A673 (cell line): ENCODE results near the gene FOLR3. TPM values are rescaled to one million over a fixed set of nuclear protein-coding genes. Genes with fewer than 3 reads are reported as not detected.

Experiments used
- BruUV-seq: library from RNA; stranded (reverse); fragments of 400-500 nt; replicated peaks from 2 replicates; lab custom pipeline; 2021; lab: Mats Ljungman, UMichigan
- CTCF ChIA-PET: fragments of 300-600 bp; sonication (Branson Sonifier 250); formaldehyde crosslinking; loops from one replicate; lab custom pipeline; 2022; ENCODE audit warnings: antibody characterized with exemption; lab: Charles Lee
- POLR2A ChIA-PET: fragments of 300-600 bp; sonication (Branson Sonifier 250); formaldehyde crosslinking; loops from one replicate; lab custom pipeline; 2022; ENCODE audit warnings: antibody characterized with exemption; ENCODE audit not compliant: low non-redundant PET; lab: Charles Lee
- DNase-seq: peaks from one replicate; pipeline ENCODE4 v3.0.0-alpha.2; 2015; ENCODE audit warnings: low spot score
- H3K27ac ChIP-seq: fragments of 200-600 bp; sonication (generic); 2 replicates; pipeline ENCODE4 v1.5.1; 2016; ENCODE audit warnings: mixed run types, low read depth, mild to moderate bottlenecking, mixed read lengths, antibody characterized with exemption, low read length; ENCODE audit not compliant: poor library complexity, severe bottlenecking
- H3K27me3 ChIP-seq: fragments of 200-600 bp; sonication (generic); replicated peaks from 2 replicates; pipeline ENCODE4 v1.6.1; 2017; ENCODE audit warnings: mixed run types, low read depth, mild to moderate bottlenecking, mixed read lengths, antibody characterized with exemption, low read length; ENCODE audit not compliant: insufficient read depth, poor library complexity
- H3K36me3 ChIP-seq: fragments of 200-600 bp; sonication (generic); 2 replicates; pipeline ENCODE4 v1.6.1; 2016; ENCODE audit warnings: mixed run types, mild to moderate bottlenecking, mixed read lengths, antibody characterized with exemption, low read length; ENCODE audit not compliant: insufficient read depth, poor library complexity, severe bottlenecking
- H3K4me1 ChIP-seq: fragments of 200-600 bp; sonication (generic); 2 replicates; pipeline ENCODE4 v1.6.1; 2017; ENCODE audit warnings: mixed run types, mild to moderate bottlenecking, mixed read lengths, antibody characterized with exemption, low read length; ENCODE audit not compliant: insufficient read depth, poor library complexity, severe bottlenecking
- H3K4me3 ChIP-seq: fragments of 200-600 bp; sonication (generic); 2 replicates; pipeline ENCODE4 v1.5.1; 2016; ENCODE audit warnings: low read depth, mixed run types, mild to moderate bottlenecking, mixed read lengths, low read length; ENCODE audit not compliant: poor library complexity, severe bottlenecking
- H3K9me3 ChIP-seq: fragments of 200-600 bp; sonication (generic); 2 replicates; pipeline ENCODE4 v1.6.1; 2016; ENCODE audit warnings: mixed run types, low read depth, mild to moderate bottlenecking, mixed read lengths, antibody characterized with exemption, low read length; ENCODE audit not compliant: poor library complexity, severe bottlenecking
- CTCF ChIP-seq: fragments of 300-800, 200-600 bp; sonication (generic); conservative IDR thresholded peaks from 2 replicates; pipeline ENCODE4 v1.5.1; 2017; ENCODE audit warnings: low read depth, mild to moderate bottlenecking, antibody characterized with exemption, low read length, moderate library complexity, mixed read lengths
- EZH2 ChIP-seq: fragments of 200-600 bp; sonication (generic); IDR thresholded peaks from 2 replicates; pipeline ENCODE4 v1.6.1; 2017; ENCODE audit warnings: borderline replicate concordance, low read depth, mild to moderate bottlenecking, mixed read lengths, antibody characterized with exemption, low read length; ENCODE audit not compliant: poor library complexity, severe bottlenecking
- intact Hi-C: fragments of 100-400 bp; cut with micrococcal nuclease; formaldehyde crosslinking; loops from one replicate; pipeline ENCODE4 v1.10.0; 2022; ENCODE audit not compliant: unreplicated experiment
- total RNA-seq: library from RNA; stranded (reverse); gene quantifications from 2 replicates; pipeline ENCODE4 v1.2.3, GENCODE V29; 2021

Gene FOLR3
- total RNA-seq, 1 experiment from 2014 or later: not detected

- no peaks in the 10 kb centered on the region for H3K9me3 ChIP-seq
- no TSS peak for BruUV-seq
- H3K4me1 ChIP-seq: peaks cover 4% of the 10 kb centered on the region
- no peak overlapping the region for H3K4me3 ChIP-seq
- no peak overlapping the region for H3K27ac ChIP-seq
- no peak for DNase-seq
- ChIA-PET POLR2A (no interaction called here), CTCF (no interaction called here)
- no peaks in the 10 kb centered on the region for H3K27me3 ChIP-seq
- H3K36me3 ChIP-seq: no peaks in the 10 kb centered on the region
- TF ChIP-seq CTCF: no peak
- TF ChIP-seq EZH2: no peak
- intact Hi-C loops: no loop called here
These were observed 20.2 kb downstream of the FOLR3 start for GRCh38 chr11:72155751-72156150.

GRCh38 chr11:72157131-72157530, 21.6 kb downstream of the FOLR3 start:
- no peak overlapping the region for H3K27ac ChIP-seq
- BruUV-seq: no TSS peak
- H3K36me3 ChIP-seq: no peaks in the 10 kb centered on the region
- no peaks in the 10 kb centered on the region for H3K27me3 ChIP-seq
- DNase-seq: no peak
- H3K4me3 ChIP-seq: no peak overlapping the region
- TF ChIP-seq CTCF: no peak
- no peak for TF ChIP-seq EZH2
- no peaks in the 10 kb centered on the region for H3K9me3 ChIP-seq
- H3K4me1 ChIP-seq: peaks cover 4% of the 10 kb centered on the region
- ChIA-PET CTCF (no interaction called here), POLR2A (no interaction called here)
- intact Hi-C loops: no loop called here

- no peak for TF ChIP-seq EZH2
- no peak for TF ChIP-seq CTCF
- Histone ChIP-seq H3K4me1 (no peaks in the 10 kb centered on the region), H3K4me3 (no peak overlapping the region), H3K36me3 (no peaks in the 10 kb centered on the region), H3K27me3 (peaks cover 3% of the 10 kb centered on the region), H3K9me3 (no peaks in the 10 kb centered on the region), H3K27ac (no peak overlapping the region)
- ChIA-PET CTCF (no interaction called here), POLR2A (interaction anchor here (0.5 kb wide), 1 partner anchor 15 kb away, joined by 10 read pairs; no protein-coding TSS in a partner anchor)
- BruUV-seq: no TSS peak
- DNase-seq: no peak
- intact Hi-C loops: no loop called here
These were observed 24.8 kb downstream of the FOLR3 start for GRCh38 chr11:72160319-72160718.
